A673 (cell line): Measurements from ENCODE around the gene SLIT3. TPM values are rescaled to one million over a fixed set of nuclear protein-coding genes. Genes with fewer than 3 reads are reported as not detected.

ENCODE experiments used
- BruUV-seq: library from RNA; stranded (reverse); fragments of 400-500 nt; replicated peaks from 2 replicates; lab custom pipeline; 2021; lab: Mats Ljungman, UMichigan
- CTCF ChIA-PET: fragments of 300-600 bp; sonication (Branson Sonifier 250); formaldehyde crosslinking; loops from one replicate; lab custom pipeline; 2022; ENCODE audit warnings: antibody characterized with exemption; lab: Charles Lee
- POLR2A ChIA-PET: fragments of 300-600 bp; sonication (Branson Sonifier 250); formaldehyde crosslinking; loops from one replicate; lab custom pipeline; 2022; ENCODE audit warnings: antibody characterized with exemption; ENCODE audit not compliant: low non-redundant PET; lab: Charles Lee
- DNase-seq: peaks from one replicate; pipeline ENCODE4 v3.0.0-alpha.2; 2015; ENCODE audit warnings: low spot score
- H3K27ac ChIP-seq: fragments of 200-600 bp; sonication (generic); 2 replicates; pipeline ENCODE4 v1.5.1; 2016; ENCODE audit warnings: mixed run types, low read depth, mild to moderate bottlenecking, mixed read lengths, antibody characterized with exemption, low read length; ENCODE audit not compliant: poor library complexity, severe bottlenecking
- H3K27me3 ChIP-seq: fragments of 200-600 bp; sonication (generic); replicated peaks from 2 replicates; pipeline ENCODE4 v1.6.1; 2017; ENCODE audit warnings: mixed run types, low read depth, mild to moderate bottlenecking, mixed read lengths, antibody characterized with exemption, low read length; ENCODE audit not compliant: insufficient read depth, poor library complexity
- H3K36me3 ChIP-seq: fragments of 200-600 bp; sonication (generic); 2 replicates; pipeline ENCODE4 v1.6.1; 2016; ENCODE audit warnings: mixed run types, mild to moderate bottlenecking, mixed read lengths, antibody characterized with exemption, low read length; ENCODE audit not compliant: insufficient read depth, poor library complexity, severe bottlenecking
- H3K4me1 ChIP-seq: fragments of 200-600 bp; sonication (generic); 2 replicates; pipeline ENCODE4 v1.6.1; 2017; ENCODE audit warnings: mixed run types, mild to moderate bottlenecking, mixed read lengths, antibody characterized with exemption, low read length; ENCODE audit not compliant: insufficient read depth, poor library complexity, severe bottlenecking
- H3K4me3 ChIP-seq: fragments of 200-600 bp; sonication (generic); 2 replicates; pipeline ENCODE4 v1.5.1; 2016; ENCODE audit warnings: low read depth, mixed run types, mild to moderate bottlenecking, mixed read lengths, low read length; ENCODE audit not compliant: poor library complexity, severe bottlenecking
- H3K9me3 ChIP-seq: fragments of 200-600 bp; sonication (generic); 2 replicates; pipeline ENCODE4 v1.6.1; 2016; ENCODE audit warnings: mixed run types, low read depth, mild to moderate bottlenecking, mixed read lengths, antibody characterized with exemption, low read length; ENCODE audit not compliant: poor library complexity, severe bottlenecking
- EZH2 ChIP-seq: fragments of 200-600 bp; sonication (generic); IDR thresholded peaks from 2 replicates; pipeline ENCODE4 v1.6.1; 2017; ENCODE audit warnings: borderline replicate concordance, low read depth, mild to moderate bottlenecking, mixed read lengths, antibody characterized with exemption, low read length; ENCODE audit not compliant: poor library complexity, severe bottlenecking
- intact Hi-C: fragments of 100-400 bp; cut with micrococcal nuclease; formaldehyde crosslinking; loops from one replicate; pipeline ENCODE4 v1.10.0; 2022; ENCODE audit not compliant: unreplicated experiment
- total RNA-seq: library from RNA; stranded (reverse); gene quantifications from 2 replicates; pipeline ENCODE4 v1.2.3, GENCODE V29; 2021
- TF ChIP-seq, protein P1 (sequence below): fragments of 300-800, 200-600 bp; sonication (generic); conservative IDR thresholded peaks from 2 replicates; pipeline ENCODE4 v1.5.1; 2017; ENCODE audit warnings: low read depth, mild to moderate bottlenecking, antibody characterized with exemption, low read length, moderate library complexity, mixed read lengths

The SLIT3 gene
- total RNA-seq, 1 experiment from 2014 or later: not detected

DNA sequence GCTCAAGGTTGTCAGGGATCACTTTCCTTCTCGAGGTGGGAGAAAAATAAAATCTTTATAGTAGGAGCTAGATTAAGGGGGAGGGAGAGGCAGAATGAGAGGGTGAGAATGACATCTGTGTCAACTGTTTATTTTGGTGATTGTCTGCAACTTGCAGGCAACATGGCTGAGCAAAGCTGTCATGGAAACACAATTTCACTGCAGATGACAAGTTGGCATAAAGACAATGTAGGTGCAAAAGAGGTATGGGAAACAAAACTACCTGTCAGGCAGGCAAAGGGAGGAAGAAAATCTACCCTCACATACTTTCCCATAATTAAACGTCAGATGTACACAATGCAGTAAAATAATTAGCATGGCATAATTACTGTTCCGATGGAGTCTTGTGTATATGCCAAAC is 167.4 kb downstream of the SLIT3 start:
- BruUV-seq: no TSS peak
- Histone ChIP-seq H3K9me3 (no peaks in the 10 kb centered on the region), H3K27me3 (peaks cover 9% of the 10 kb centered on the region), H3K4me3 (no peak overlapping the region), H3K4me1 (no peaks in the 10 kb centered on the region), H3K36me3 (no peaks in the 10 kb centered on the region), H3K27ac (no peak overlapping the region)
- TF ChIP-seq, protein P1, sequence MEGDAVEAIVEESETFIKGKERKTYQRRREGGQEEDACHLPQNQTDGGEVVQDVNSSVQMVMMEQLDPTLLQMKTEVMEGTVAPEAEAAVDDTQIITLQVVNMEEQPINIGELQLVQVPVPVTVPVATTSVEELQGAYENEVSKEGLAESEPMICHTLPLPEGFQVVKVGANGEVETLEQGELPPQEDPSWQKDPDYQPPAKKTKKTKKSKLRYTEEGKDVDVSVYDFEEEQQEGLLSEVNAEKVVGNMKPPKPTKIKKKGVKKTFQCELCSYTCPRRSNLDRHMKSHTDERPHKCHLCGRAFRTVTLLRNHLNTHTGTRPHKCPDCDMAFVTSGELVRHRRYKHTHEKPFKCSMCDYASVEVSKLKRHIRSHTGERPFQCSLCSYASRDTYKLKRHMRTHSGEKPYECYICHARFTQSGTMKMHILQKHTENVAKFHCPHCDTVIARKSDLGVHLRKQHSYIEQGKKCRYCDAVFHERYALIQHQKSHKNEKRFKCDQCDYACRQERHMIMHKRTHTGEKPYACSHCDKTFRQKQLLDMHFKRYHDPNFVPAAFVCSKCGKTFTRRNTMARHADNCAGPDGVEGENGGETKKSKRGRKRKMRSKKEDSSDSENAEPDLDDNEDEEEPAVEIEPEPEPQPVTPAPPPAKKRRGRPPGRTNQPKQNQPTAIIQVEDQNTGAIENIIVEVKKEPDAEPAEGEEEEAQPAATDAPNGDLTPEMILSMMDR: no peak
- TF ChIP-seq EZH2: no peak
- CTCF ChIA-PET: no interaction called here
- POLR2A ChIA-PET: no interaction called here
- DNase-seq: no peak
- intact Hi-C loops: no loop called here

DNA sequence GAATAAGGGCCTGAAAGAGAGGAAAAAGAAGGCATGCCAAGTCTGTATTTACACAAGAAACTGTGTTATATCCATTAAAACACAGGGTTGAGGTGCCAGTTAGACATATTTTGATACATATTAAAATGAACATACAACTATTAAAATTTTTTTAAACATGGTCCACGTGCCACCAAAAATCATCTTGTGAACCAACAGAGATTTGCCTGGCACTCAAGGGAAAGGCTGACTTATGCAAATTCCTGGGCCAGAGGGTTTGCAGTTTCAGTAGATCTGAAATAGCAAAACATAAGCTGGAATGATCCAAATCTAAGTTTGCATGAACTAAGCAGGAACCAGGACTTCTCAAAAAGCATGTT is 168.7 kb downstream of the SLIT3 start:
- TF ChIP-seq EZH2: no peak
- TF ChIP-seq, protein P1: no peak
- H3K27me3 ChIP-seq: peaks cover 9% of the 10 kb centered on the region
- POLR2A ChIA-PET: no interaction called here
- no peak for DNase-seq
- H3K9me3 ChIP-seq: no peaks in the 10 kb centered on the region
- CTCF ChIA-PET: no interaction called here
- no peaks in the 10 kb centered on the region for H3K36me3 ChIP-seq
- BruUV-seq: no TSS peak
- H3K27ac ChIP-seq: no peak overlapping the region
- no peak overlapping the region for H3K4me3 ChIP-seq
- intact Hi-C loops: no loop called here
- no peaks in the 10 kb centered on the region for H3K4me1 ChIP-seq

GRCh38 chr5:169131616-169132301 is 169.2 kb downstream of the SLIT3 start:
- POLR2A ChIA-PET: no interaction called here
- BruUV-seq: no TSS peak

More at GRCh38 chr5:169131616-169132301, 169.2 kb downstream of the SLIT3 start:
- intact Hi-C loops: no loop called here
- Histone ChIP-seq H3K27me3 (peaks cover 9% of the 10 kb centered on the region), H3K36me3 (no peaks in the 10 kb centered on the region), H3K9me3 (no peaks in the 10 kb centered on the region), H3K4me3 (no peak overlapping the region), H3K4me1 (no peaks in the 10 kb centered on the region), H3K27ac (no peak overlapping the region)
- CTCF ChIA-PET: no interaction called here
- DNase-seq: no peak
- no peak for TF ChIP-seq EZH2
- TF ChIP-seq, protein P1: no peak
